Activated naive CD4-positive, alpha-beta T cell treated with anti-CD3 and anti-CD28 coated beads, Interleukin-2, amount 50 U/mL, for 24 hours (primary cell): ENCODE measurements around the gene PDK3.

Experiments
- H3K27ac Mint-ChIP-seq: one replicate; pipeline ENCODE4 v1.8.0; 2021; ENCODE audit warnings: mild to moderate bottlenecking, mixed read lengths
- H3K27me3 Mint-ChIP-seq: one replicate; pipeline ENCODE4 v1.8.0; 2021; ENCODE audit warnings: mixed read lengths
- H3K36me3 Mint-ChIP-seq: one replicate; pipeline ENCODE4 v1.8.0; 2021; ENCODE audit warnings: mixed read lengths
- H3K4me1 Mint-ChIP-seq: one replicate; pipeline ENCODE4 v1.8.0; 2021; ENCODE audit warnings: mixed read lengths
- H3K4me3 Mint-ChIP-seq: one replicate; pipeline ENCODE4 v1.8.0; 2021; ENCODE audit warnings: mild to moderate bottlenecking, mixed read lengths
- H3K9me3 Mint-ChIP-seq: one replicate; pipeline ENCODE4 v1.8.0; 2021; ENCODE audit warnings: mixed read lengths

The PDK3 gene

DNA sequence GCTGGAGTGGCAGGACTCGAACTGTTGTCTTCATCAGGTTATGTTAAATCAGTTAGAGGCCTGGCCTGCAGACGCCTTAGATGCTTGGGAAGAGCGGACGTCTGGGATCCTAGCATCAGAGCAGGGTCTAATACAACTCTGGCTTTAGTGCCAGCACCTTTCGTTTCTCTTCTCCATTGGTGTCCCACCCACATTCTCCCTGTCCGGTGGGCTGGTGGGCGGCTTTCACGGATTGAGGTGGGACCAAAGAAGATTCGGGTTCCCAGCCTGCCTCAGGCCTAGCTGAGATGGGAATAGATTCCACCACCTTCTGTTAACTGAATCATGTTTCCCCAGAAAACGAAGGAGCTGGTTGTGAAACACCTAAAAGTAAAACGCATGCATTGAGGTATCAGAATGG, 939 bp downstream of the PDK3 start:
- Mint-ChIP-seq H3K4me3 (peak overlapping the region; percentile 73), H3K27ac (peak overlapping the region; percentile 95), H3K36me3 (no peaks in the 10 kb centered on the region), H3K27me3 (no peaks in the 10 kb centered on the region), H3K9me3 (no peaks in the 10 kb centered on the region), H3K4me1 (peaks cover 51% of the 10 kb centered on the region)

DNA sequence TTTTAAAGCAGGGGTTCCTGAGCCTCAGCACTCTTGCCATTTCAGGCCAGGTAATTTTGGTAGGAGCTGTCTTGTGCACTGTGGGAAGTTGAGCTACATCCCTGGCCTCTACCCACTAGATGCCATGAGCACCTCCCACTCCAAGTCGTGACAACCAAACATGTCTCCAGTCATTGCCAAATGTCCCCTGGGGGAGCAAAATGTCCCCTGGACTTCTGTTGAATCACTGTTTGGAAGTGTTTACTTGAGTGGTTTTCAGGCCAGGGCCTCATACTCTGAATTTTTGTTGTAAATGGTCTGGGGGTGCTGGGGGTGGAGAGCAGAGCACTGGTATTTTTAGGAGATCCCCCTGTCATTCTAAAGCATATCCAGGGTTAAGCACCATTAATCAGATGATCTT, 3.2 kb downstream of the PDK3 start:
- no peaks in the 10 kb centered on the region for H3K9me3 Mint-ChIP-seq
- H3K27me3 Mint-ChIP-seq: no peaks in the 10 kb centered on the region
- peak overlapping the region; percentile 95 for H3K27ac Mint-ChIP-seq
- no peaks in the 10 kb centered on the region for H3K36me3 Mint-ChIP-seq
- H3K4me1 Mint-ChIP-seq: peaks cover 62% of the 10 kb centered on the region
- peak overlapping the region; percentile 73 for H3K4me3 Mint-ChIP-seq

DNA sequence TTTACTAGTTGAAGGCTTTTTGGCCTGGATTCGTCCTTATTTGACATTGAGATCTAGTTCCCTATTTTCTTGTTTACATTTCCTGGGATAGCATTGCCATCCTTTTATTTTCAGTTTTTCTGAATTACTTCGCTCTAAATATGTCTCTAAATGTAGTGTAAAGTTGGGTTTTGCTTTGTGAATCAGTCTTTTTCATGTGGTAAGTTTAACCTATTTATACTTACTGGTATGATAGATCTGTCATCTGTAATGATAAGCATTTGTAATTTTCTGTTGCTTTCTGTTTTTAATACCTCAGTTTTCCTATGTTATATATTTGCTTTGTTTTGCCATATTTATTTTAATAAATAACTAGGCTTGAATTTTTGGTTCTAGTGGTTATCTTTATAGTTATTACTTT, 6.7 kb downstream of the PDK3 start:
- Mint-ChIP-seq H3K9me3 (no peaks in the 10 kb centered on the region), H3K4me3 (peak overlapping the region; percentile 81), H3K27ac (peak overlapping the region; percentile 76), H3K27me3 (no peaks in the 10 kb centered on the region), H3K36me3 (no peaks in the 10 kb centered on the region), H3K4me1 (peaks cover 74% of the 10 kb centered on the region)

DNA sequence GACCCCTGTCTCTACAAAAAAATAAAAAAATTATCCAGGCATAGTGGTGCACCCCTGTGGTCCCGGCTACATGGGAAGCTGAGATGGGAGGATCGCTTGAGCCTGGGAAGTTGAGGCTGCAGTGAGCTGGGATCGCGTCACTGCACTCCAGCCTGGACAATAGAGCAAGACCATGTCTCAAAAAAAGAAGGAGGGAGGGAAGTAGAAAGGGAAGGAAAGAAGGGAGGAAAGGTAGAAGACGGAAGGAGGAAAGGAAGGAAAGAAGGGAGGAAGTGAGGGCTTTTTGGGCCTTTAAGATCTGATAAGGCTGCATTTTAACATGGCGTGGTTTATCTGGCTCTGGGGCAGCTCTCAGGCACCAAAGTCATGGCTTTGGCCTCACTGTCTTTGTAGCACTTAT, 10.4 kb downstream of the PDK3 start:
- Mint-ChIP-seq H3K9me3 (no peaks in the 10 kb centered on the region), H3K36me3 (no peaks in the 10 kb centered on the region), H3K4me3 (no peak overlapping the region), H3K27me3 (no peaks in the 10 kb centered on the region), H3K27ac (peak overlapping the region; percentile 52), H3K4me1 (peaks cover 67% of the 10 kb centered on the region)

DNA sequence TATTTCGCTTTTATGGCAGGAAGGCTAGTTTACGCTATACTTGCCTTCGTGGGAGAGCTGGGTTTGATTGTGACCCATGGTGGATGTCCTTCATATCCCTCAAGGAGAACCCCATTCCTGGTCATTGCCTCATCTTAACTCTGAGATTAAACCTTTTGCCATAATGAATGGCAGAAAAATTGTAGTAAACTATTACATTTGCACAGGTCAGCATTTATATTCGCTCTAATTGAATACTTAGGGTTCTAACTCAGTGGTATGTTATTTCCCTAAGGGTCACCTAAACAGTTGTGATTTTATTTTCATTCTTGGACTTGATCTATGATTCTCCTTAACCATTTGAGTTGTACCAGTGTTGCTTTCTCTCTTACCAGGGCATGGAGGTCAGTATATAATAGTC, 13.4 kb downstream of the PDK3 start:
- Mint-ChIP-seq H3K4me1 (peaks cover 77% of the 10 kb centered on the region), H3K36me3 (no peaks in the 10 kb centered on the region), H3K27me3 (no peaks in the 10 kb centered on the region), H3K4me3 (peak overlapping the region; percentile 65), H3K9me3 (no peaks in the 10 kb centered on the region), H3K27ac (peak overlapping the region; percentile 97)

DNA sequence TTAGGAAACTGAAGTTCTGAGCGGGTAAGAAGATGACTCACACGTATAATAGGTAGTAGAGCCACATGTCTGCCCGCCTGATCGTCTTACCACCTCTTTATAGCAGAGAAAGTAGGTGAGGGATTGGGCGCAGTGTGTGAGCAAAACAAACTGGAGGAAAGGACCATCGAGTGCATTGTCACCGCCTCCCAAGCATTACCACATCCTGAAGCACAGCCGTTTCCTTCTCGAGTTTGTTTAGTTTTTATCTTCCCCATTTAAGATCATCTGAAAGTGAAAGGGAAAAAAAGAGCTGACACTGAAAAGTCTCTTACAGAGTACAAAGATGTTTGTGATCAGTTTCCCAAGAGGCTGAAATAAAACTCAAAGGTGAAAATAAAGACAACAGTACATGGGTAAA, 14.8 kb downstream of the PDK3 start:
- Mint-ChIP-seq H3K27ac (peak overlapping the region; percentile 97), H3K27me3 (no peaks in the 10 kb centered on the region), H3K36me3 (no peaks in the 10 kb centered on the region), H3K4me1 (peaks cover 76% of the 10 kb centered on the region), H3K9me3 (no peaks in the 10 kb centered on the region), H3K4me3 (peak overlapping the region; percentile 65)

DNA sequence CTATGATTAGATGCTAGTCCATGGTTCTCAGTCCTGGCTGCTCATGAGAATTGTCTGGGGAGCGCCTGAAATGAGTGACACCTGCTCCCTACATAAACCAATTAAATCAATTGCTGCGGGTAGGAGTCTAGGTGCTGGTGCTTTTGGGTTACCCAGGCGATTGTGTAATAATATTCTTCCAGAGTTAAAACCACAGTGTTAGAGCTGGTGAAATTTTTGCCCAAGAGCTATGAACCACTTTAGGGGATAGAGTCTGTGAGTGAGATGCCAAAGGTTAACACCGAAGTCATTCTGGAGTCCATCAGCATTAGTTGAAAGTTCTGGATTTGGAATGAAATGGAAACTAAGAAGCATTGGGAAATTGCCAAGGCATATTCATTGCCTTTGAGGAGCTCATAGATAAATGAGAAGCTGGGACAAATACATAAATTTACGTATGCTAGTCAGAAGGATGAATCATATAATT, 15.3 kb downstream of the PDK3 start:
- H3K4me3 Mint-ChIP-seq: peak overlapping the region; percentile 65
- peaks cover 72% of the 10 kb centered on the region for H3K4me1 Mint-ChIP-seq
- no peaks in the 10 kb centered on the region for H3K36me3 Mint-ChIP-seq
- no peaks in the 10 kb centered on the region for H3K27me3 Mint-ChIP-seq
- H3K9me3 Mint-ChIP-seq: no peaks in the 10 kb centered on the region
- peak overlapping the region; percentile 97 for H3K27ac Mint-ChIP-seq

DNA sequence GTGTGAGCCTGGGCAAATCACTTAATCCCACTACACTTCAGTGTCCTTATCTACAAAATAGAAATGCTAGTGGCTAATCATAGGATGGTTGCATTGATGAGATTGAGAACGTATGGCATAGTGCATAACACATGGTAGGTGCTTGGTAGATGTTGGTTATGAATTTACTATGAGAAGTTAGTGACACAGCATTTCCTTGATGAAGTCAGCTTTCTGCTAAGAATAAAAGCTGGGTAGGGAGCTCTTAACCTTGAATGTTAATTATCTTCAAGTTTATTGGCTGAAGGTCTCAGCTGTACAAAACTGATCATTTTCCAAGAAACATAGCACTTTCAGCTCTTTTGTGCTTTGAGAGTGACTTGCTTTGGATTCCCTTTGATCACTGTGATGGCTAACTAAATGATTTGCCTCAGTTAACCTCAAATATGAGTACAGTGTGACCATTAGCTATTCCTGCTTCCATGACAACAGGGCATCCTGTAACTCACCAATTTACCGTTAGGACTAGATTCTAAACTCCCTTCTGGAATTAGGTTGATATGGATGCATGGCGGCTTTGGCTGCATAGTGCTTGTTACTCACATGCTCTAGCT, 17.8 kb downstream of the PDK3 start:
- no peaks in the 10 kb centered on the region for H3K27me3 Mint-ChIP-seq
- no peaks in the 10 kb centered on the region for H3K9me3 Mint-ChIP-seq
- H3K27ac Mint-ChIP-seq: peak overlapping the region; percentile 92
- no peak overlapping the region for H3K4me3 Mint-ChIP-seq
- H3K4me1 Mint-ChIP-seq: peaks cover 54% of the 10 kb centered on the region
- no peaks in the 10 kb centered on the region for H3K36me3 Mint-ChIP-seq

DNA sequence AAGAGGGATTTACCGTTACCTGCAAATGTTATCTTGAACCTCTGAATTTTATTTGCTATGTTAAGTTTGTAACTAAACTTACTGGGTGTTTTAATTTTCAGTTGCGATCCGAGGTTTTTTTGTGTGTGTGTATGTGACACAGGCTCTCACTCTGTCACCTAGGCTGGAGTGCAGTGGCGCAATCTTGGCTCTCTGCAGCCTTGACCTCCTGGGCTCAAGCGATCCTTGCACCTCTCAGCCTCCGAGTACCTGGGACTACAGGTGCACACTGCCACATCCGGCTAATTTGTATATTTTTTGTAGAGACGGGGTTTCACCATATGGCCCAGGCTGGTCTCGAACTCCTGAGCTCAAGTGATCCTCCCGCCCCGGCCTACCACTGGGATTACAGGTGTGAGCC, 18.5 kb downstream of the PDK3 start:
- Mint-ChIP-seq H3K4me1 (peaks cover 50% of the 10 kb centered on the region), H3K9me3 (no peaks in the 10 kb centered on the region), H3K4me3 (no peak overlapping the region)

DNA sequence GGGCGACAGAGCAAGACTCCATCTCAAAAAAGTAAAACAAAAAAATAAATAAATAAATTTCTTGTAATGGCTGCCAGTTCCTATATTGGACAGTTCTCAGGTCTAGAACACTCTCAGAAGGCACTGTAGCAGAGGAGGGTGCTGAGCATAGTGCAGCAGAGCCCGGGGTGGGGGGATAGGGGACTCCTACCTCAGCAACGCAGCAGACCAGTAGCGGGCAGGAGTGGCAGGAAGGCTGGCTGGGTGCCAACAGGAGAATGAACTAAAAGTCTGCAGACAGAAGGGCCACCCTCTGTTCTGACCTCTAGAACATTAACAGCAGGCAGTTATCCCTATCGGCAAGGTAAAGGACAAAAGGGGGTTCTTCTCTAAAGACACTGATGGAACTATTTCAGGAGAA, 20.2 kb downstream of the PDK3 start:
- Mint-ChIP-seq H3K9me3 (no peaks in the 10 kb centered on the region), H3K27ac (no peak overlapping the region), H3K4me3 (no peak overlapping the region), H3K27me3 (no peaks in the 10 kb centered on the region), H3K4me1 (peaks cover 42% of the 10 kb centered on the region), H3K36me3 (no peaks in the 10 kb centered on the region)

More for the DNA sequence above, 18.5 kb downstream of the PDK3 start:
- Mint-ChIP-seq H3K27ac (peak overlapping the region; percentile 70), H3K36me3 (no peaks in the 10 kb centered on the region), H3K27me3 (no peaks in the 10 kb centered on the region)

DNA sequence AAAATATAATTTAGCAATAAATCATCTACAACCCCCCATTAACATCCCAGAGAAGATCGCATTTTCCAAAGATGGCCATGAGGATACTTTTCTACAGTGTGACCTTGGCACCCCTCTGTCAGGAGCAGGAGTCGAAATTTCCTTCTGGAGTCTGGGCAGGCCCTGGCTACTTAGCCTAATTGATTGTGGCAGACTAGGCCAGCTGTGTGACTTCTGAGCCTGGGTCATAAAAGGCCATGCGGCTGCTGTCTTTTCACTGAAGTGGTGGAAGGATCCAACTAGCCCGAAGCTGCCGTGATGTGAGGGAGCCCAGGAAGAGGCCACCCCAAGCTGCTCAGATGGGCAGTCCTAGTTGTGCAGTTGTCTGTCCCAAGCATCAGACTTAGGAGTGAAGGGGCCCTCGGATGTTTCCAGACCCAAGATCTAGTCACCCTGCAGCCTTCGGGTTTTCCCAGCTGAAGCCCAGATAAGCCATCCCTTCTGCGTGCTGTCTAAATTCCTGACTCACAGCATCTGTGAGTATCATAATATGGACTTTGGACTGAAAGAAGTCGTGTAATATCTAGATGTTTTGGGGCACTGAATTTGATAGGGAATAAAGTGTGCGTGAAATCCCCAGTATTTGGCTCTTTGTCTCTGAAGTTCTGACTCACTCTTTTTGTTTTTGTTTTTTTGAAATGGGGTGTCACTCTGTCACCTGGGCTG, 21.0 kb downstream of the PDK3 start:
- Mint-ChIP-seq H3K9me3 (no peaks in the 10 kb centered on the region), H3K27ac (peak overlapping the region; percentile 35)

DNA sequence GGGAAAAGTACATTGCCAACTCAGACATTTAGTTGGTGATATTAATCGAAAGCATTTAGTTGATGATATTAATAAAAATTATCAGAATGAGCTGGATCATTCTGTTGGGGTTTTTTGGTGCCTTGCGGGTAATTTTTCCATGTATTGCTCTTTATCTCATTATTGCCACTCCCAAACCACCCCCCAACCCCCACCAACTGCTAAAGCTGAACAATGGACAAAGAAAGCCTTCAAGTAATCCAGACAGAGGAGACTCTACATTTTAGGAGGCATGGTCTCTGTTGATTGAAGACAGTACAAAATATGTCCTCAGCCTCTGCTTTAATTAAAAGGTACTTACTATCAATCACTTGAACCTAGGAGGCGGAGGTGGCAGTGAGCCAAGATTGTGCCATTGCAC, 22.5 kb downstream of the PDK3 start:
- H3K27ac Mint-ChIP-seq: no peak overlapping the region
- no peak overlapping the region for H3K4me3 Mint-ChIP-seq
- H3K9me3 Mint-ChIP-seq: no peaks in the 10 kb centered on the region
- peaks cover 24% of the 10 kb centered on the region for H3K4me1 Mint-ChIP-seq
- no peaks in the 10 kb centered on the region for H3K36me3 Mint-ChIP-seq
- H3K27me3 Mint-ChIP-seq: no peaks in the 10 kb centered on the region

More for the DNA sequence above, 21.0 kb downstream of the PDK3 start:
- Mint-ChIP-seq H3K4me1 (peaks cover 35% of the 10 kb centered on the region), H3K4me3 (no peak overlapping the region), H3K36me3 (no peaks in the 10 kb centered on the region), H3K27me3 (no peaks in the 10 kb centered on the region)

DNA sequence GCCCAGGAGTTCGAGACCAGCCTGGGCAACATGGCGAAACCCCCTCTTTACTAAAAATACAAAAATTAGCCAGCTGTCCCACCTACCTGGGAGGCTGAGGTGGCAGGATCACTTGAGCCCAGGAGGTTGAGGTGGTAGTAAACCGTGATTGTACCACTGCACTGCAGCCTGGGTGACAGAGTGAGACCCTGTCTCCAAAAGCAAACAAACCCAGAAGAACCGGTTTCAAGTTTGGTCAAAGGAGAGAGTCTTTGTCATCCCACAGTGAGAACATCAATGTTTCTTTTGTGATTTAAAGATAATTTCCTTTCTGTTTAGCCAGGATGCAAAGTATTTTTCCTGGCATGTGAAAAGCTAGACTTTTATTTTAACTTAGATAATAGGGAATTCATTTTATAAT, 26.7 kb downstream of the PDK3 start:
- no peak overlapping the region for H3K4me3 Mint-ChIP-seq
- H3K36me3 Mint-ChIP-seq: no peaks in the 10 kb centered on the region
- H3K27ac Mint-ChIP-seq: no peak overlapping the region
- peaks cover 32% of the 10 kb centered on the region for H3K4me1 Mint-ChIP-seq
- no peaks in the 10 kb centered on the region for H3K9me3 Mint-ChIP-seq
- no peaks in the 10 kb centered on the region for H3K27me3 Mint-ChIP-seq

DNA sequence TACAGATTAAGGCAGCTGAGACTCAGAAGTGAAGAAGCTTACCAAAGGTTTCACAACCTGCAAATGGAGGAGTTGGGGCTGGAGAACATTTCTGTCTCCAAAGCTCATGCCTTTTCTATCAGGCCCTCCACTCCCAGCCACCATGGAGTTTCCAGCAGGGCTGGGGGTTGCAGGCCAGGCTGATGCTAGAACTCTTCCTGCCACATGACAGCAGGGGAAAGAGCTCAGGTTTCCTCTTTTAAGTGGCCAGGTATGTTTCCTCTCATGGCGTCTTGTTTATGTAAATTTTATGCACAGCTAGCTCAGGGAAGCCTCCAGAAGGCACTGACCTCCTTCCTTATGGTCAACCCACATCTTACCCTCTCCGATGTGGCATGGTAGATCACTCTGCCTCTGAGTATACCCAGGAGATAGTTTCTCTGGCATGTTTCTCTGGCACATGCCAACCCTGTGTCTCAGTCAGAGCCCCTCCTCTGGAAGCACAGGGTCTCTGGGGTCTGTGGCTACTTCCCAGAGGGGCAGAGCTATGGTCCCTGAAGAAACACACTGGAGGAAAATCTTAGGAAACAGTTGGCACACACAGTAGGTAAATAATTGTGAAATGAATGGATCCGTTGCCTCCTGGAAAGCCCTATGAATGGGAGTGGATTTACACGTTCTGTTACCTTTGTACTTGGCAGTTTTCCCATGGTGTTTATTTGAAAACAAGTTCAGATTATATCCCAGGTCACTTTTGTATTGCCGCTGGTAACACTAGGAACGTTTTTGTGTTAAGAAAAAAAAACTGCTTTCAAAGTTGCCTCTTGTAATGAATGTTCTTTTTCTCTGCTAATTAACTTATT, 28.9 kb downstream of the PDK3 start:
- H3K36me3 Mint-ChIP-seq: no peaks in the 10 kb centered on the region
- H3K9me3 Mint-ChIP-seq: no peaks in the 10 kb centered on the region
- peaks cover 44% of the 10 kb centered on the region for H3K4me1 Mint-ChIP-seq
- peak overlapping the region; percentile 92 for H3K27ac Mint-ChIP-seq
- H3K4me3 Mint-ChIP-seq: peak overlapping the region; percentile 33
- H3K27me3 Mint-ChIP-seq: no peaks in the 10 kb centered on the region

DNA sequence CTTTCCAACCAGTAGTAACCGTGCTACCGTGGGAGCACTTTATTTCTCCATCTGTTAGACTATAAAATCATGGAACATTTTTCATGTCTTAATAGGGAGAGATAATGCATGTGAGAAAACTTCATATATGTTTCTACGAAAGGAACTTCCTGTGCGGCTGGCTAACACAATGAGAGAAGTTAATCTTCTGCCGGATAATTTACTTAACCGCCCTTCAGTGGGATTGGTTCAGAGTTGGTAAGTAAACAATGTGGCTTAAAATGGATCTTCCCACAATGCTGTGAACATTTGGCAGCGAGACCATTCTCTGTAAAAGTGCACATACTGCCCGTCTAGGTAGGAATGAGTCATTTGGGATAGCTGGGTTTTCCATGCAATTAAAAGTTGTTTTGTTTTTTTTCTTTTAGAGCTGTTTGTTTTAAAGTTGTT, 29.6 kb downstream of the PDK3 start:
- no peaks in the 10 kb centered on the region for H3K9me3 Mint-ChIP-seq
- H3K4me1 Mint-ChIP-seq: peaks cover 44% of the 10 kb centered on the region
- H3K27ac Mint-ChIP-seq: peak overlapping the region; percentile 90
- H3K27me3 Mint-ChIP-seq: no peaks in the 10 kb centered on the region
- H3K36me3 Mint-ChIP-seq: no peaks in the 10 kb centered on the region
- H3K4me3 Mint-ChIP-seq: peak overlapping the region; percentile 33

DNA sequence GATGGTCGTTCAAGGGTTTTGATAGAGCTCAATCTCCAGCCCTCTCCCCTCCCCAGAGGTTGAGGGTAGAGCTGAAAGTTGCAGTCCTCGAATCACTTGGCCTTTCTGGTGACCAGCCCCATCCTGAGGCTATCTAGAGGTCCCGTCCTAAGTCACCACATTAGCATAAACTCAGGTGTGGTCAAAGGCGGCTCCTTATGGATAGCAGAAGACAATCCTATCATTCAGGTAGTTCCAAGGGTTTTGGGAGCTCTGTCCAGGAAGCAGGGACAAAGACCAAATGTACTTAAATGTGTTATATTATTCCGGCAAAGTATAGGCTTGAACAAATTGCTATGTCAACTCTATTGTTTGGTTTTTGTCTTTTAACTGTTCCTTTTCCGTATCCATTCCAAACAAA, 30.6 kb downstream of the PDK3 start:
- Mint-ChIP-seq H3K36me3 (no peaks in the 10 kb centered on the region), H3K27ac (peak overlapping the region; percentile 79), H3K4me3 (no peak overlapping the region), H3K9me3 (no peaks in the 10 kb centered on the region), H3K27me3 (no peaks in the 10 kb centered on the region), H3K4me1 (peaks cover 44% of the 10 kb centered on the region)
